ENCODE results near the gene SLC13A2.

- TF ChIP-seq, protein P1, sequence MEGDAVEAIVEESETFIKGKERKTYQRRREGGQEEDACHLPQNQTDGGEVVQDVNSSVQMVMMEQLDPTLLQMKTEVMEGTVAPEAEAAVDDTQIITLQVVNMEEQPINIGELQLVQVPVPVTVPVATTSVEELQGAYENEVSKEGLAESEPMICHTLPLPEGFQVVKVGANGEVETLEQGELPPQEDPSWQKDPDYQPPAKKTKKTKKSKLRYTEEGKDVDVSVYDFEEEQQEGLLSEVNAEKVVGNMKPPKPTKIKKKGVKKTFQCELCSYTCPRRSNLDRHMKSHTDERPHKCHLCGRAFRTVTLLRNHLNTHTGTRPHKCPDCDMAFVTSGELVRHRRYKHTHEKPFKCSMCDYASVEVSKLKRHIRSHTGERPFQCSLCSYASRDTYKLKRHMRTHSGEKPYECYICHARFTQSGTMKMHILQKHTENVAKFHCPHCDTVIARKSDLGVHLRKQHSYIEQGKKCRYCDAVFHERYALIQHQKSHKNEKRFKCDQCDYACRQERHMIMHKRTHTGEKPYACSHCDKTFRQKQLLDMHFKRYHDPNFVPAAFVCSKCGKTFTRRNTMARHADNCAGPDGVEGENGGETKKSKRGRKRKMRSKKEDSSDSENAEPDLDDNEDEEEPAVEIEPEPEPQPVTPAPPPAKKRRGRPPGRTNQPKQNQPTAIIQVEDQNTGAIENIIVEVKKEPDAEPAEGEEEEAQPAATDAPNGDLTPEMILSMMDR (IDR thresholded peaks at IDR 0.05 in 4 of 5, conservative IDR thresholded peaks at IDR 0.05 in 1 of 5), result no peak
- no peak for TF ChIP-seq POLR2A (IDR thresholded peaks at IDR 0.05)
These were observed 17.8 kb downstream of the SLC13A2 start for GRCh38 chr17:28491286-28491685.

All from gastrocnemius medialis (tissue), 4 donors.